ENCODE data around the gene ADAM23.

The ADAM23 gene

DNA sequence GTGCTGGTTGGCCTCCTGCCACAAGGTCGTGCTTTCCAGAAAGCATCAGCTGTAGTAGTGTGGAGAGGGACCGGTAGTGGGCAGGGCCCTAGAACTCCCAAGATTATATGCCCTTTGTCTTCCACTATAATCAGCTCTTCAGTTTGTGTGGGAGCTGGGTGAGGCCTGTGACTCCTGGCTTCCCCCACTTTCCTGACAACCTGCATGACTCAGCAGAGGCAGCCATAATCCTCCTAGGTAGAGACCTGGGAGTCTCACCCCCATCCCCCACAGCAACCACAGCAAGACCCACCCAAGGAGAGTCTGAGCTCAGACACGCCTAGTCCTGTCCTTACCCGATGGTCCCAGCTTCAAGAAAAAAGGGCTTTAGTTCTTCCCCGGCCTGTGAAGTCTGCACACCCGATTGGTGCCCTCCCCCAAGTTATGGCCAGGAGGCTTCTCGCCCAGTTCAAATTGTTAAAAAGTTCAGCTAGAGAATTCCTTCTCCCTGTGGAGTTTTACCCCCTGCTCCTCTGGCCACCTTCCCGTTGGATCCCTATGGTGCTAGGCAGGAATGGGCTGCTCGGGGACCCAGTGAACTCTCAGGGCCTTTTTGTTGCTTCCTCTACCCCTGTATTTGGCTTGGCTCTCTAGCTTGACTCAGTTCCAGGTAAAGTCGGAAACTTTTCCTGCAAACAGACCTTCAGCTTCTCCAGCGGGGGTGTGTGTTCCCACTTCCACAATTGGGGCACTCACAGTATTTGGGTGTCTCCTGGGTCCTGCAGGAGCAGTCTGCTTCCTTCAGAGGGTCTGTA, 141.2 kb downstream of the ADAM23 start:
- Histone ChIP-seq H3K27me3 (ENCODE audit: insufficient read depth, low read length) (no peaks in the 10 kb centered on the region), H2AFZ (ENCODE audit: low read length) (no peak overlapping the region), H3K4me1 (ENCODE audit: insufficient read depth, low read length, severe bottlenecking) (no peaks in the 10 kb centered on the region), H3K9me3 (ENCODE audit: low read length) (no peaks in the 10 kb centered on the region), H3K4me2 (ENCODE audit: low read length) (no peak overlapping the region), H3K4me3 (ENCODE audit: low read depth, low read length, poor library complexity, severe bottlenecking) (no peak overlapping the region), H4K20me1 (ENCODE audit: insufficient read depth, low read length) (no peaks in the 10 kb centered on the region), H3K79me2 (ENCODE audit: insufficient read depth, low read length) (no peaks in the 10 kb centered on the region), H3K9me2 (ENCODE audit: low read depth, low read length) (no peaks in the 10 kb centered on the region), H3K27ac (ENCODE audit: low read depth, low read length, poor library complexity, severe bottlenecking) (no peak overlapping the region), H3K36me3 (ENCODE audit: insufficient read depth, low read length) (no peaks in the 10 kb centered on the region), H3K9ac (ENCODE audit: low read length) (no peak overlapping the region), H3F3A (ENCODE audit: insufficient read depth, low read length) (no peaks in the 10 kb centered on the region)
- TF ChIP-seq EZH2 (IDR thresholded peaks at IDR 0.05; ENCODE audit: borderline replicate concordance, low read length): no peak
- no peak for TF ChIP-seq CTCF (IDR thresholded peaks at IDR 0.05; ENCODE audit: low read length)

GRCh38 chr2:206585335-206585734, 142.0 kb downstream of the ADAM23 start:
- Histone ChIP-seq H3K4me2 (ENCODE audit: low read length) (no peak overlapping the region), H3K4me3 (ENCODE audit: low read depth, low read length, poor library complexity, severe bottlenecking) (no peak overlapping the region), H3F3A (ENCODE audit: insufficient read depth, low read length) (no peaks in the 10 kb centered on the region), H3K9me2 (ENCODE audit: low read depth, low read length) (no peaks in the 10 kb centered on the region), H3K27ac (ENCODE audit: low read depth, low read length, poor library complexity, severe bottlenecking) (no peak overlapping the region), H3K9me3 (ENCODE audit: low read length) (no peaks in the 10 kb centered on the region), H3K9ac (ENCODE audit: low read length) (no peak overlapping the region), H4K20me1 (ENCODE audit: insufficient read depth, low read length) (no peaks in the 10 kb centered on the region), H3K4me1 (ENCODE audit: insufficient read depth, low read length, severe bottlenecking) (no peaks in the 10 kb centered on the region), H2AFZ (ENCODE audit: low read length) (no peak overlapping the region), H3K27me3 (ENCODE audit: insufficient read depth, low read length) (no peaks in the 10 kb centered on the region), H3K79me2 (ENCODE audit: insufficient read depth, low read length) (no peaks in the 10 kb centered on the region), H3K36me3 (ENCODE audit: insufficient read depth, low read length) (no peaks in the 10 kb centered on the region)
- no peak for TF ChIP-seq CTCF (IDR thresholded peaks at IDR 0.05; ENCODE audit: low read length)
- TF ChIP-seq EZH2 (IDR thresholded peaks at IDR 0.05; ENCODE audit: borderline replicate concordance, low read length): no peak

- Histone ChIP-seq H3K9me2 (ENCODE audit: low read depth, low read length) (no peaks in the 10 kb centered on the region), H3K9me3 (ENCODE audit: low read length) (no peaks in the 10 kb centered on the region), H3K27me3 (ENCODE audit: insufficient read depth, low read length) (no peaks in the 10 kb centered on the region), H3K36me3 (ENCODE audit: insufficient read depth, low read length) (no peaks in the 10 kb centered on the region), H4K20me1 (ENCODE audit: insufficient read depth, low read length) (no peaks in the 10 kb centered on the region), H3K4me2 (ENCODE audit: low read length) (no peak overlapping the region), H2AFZ (ENCODE audit: low read length) (no peak overlapping the region), H3K4me3 (ENCODE audit: low read depth, low read length, poor library complexity, severe bottlenecking) (no peak overlapping the region), H3F3A (ENCODE audit: insufficient read depth, low read length) (no peaks in the 10 kb centered on the region), H3K9ac (ENCODE audit: low read length) (no peak overlapping the region), H3K27ac (ENCODE audit: low read depth, low read length, poor library complexity, severe bottlenecking) (no peak overlapping the region), H3K79me2 (ENCODE audit: insufficient read depth, low read length) (no peaks in the 10 kb centered on the region), H3K4me1 (ENCODE audit: insufficient read depth, low read length, severe bottlenecking) (no peaks in the 10 kb centered on the region)
- TF ChIP-seq CTCF (IDR thresholded peaks at IDR 0.05; ENCODE audit: low read length) (no peak), EZH2 (IDR thresholded peaks at IDR 0.05; ENCODE audit: borderline replicate concordance, low read length) (no peak)
Measured at GRCh38 chr2:206586609-206587008, 143.3 kb downstream of the ADAM23 start.
